Effector memory CD4-positive, alpha-beta T cell (primary cell): ENCODE data around the gene RGS7.

ENCODE experiments used
- DNase-seq, 3 donors: peaks; one replicate each; pipeline ENCODE4 v3.0.0-alpha.2; 2020
- H3K27ac ChIP-seq: 2 replicates; pipeline ENCODE4 v1.7.0; 2013; ENCODE audit warnings: mild to moderate bottlenecking, low read length, moderate library complexity; ENCODE audit not compliant: insufficient read depth, poor library complexity, severe bottlenecking
- H3K27me3 ChIP-seq: replicated peaks from 2 replicates; pipeline ENCODE4 v1.7.0; 2013; ENCODE audit warnings: mild to moderate bottlenecking, low read length; ENCODE audit not compliant: insufficient read depth, control insufficient read depth, poor library complexity, severe bottlenecking
- H3K36me3 ChIP-seq: 2 replicates; pipeline ENCODE4 v1.7.0; 2013; ENCODE audit warnings: mild to moderate bottlenecking, low read length, moderate library complexity; ENCODE audit not compliant: control insufficient read depth, insufficient read depth
- H3K4me1 ChIP-seq: 2 replicates; pipeline ENCODE4 v1.7.0; 2013; ENCODE audit warnings: low read length, mild to moderate bottlenecking; ENCODE audit not compliant: control insufficient read depth, insufficient read depth, poor library complexity, severe bottlenecking
- H3K4me3 ChIP-seq: 2 replicates; pipeline ENCODE4 v1.7.0; 2013; ENCODE audit warnings: low read length, low read depth, mild to moderate bottlenecking; ENCODE audit not compliant: insufficient read depth, poor library complexity, severe bottlenecking
- H3K9me3 ChIP-seq: 2 replicates; pipeline ENCODE4 v1.7.0; 2013; ENCODE audit warnings: mild to moderate bottlenecking, low read length, moderate library complexity; ENCODE audit not compliant: control insufficient read depth

Gene RGS7

DNA sequence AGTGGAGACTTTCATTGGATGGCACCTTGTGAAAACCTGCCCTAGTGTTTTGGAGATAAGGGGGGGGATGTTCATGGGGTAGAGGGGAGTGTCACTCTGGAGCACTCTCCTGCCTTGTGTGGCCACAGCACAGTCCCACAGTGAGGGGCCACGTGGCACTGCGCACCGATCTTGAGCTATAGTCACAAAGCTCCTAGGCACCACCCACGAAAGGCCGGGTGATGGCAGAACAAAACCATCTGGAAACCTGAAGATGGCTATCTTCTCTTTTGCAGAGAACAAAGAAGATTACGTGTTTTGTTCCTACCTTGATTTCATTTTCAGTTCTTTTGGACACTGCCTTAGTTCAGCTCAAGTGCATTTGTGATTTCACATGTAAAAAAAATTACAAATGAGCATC is 220.6 kb downstream of the RGS7 start:
- Histone ChIP-seq H3K9me3 (no peaks in the 10 kb centered on the region), H3K27me3 (no peaks in the 10 kb centered on the region), H3K27ac (no peak overlapping the region), H3K4me3 (no peak overlapping the region), H3K4me1 (no peaks in the 10 kb centered on the region), H3K36me3 (no peaks in the 10 kb centered on the region)
- DNase-seq = no peak

DNA sequence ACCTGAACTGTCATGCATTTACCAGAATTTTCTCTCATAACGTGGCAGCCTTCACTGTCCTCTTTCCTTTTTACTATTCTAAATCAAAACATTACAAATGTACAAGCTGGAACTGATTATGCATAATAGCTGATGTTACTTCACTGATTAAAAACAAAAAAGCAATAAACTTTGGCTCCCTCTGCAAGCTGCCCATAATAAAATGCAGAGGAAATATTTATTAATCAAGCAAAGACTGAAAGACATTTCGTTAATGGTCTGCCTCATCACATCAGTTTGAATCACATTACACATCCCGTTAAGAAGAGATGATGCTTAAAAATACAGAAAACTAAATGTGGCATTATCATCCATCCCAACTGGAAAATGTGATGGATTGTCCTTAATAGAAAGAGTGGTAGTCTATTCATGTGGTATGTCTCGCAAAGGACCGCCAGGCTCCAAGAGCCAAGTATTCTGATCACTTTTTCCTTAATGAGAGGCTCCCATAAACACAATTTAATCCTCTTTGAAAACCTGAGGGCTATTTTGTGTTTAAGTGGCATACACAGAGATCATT is 225.3 kb downstream of the RGS7 start:
- no peak overlapping the region for H3K27ac ChIP-seq
- no peaks in the 10 kb centered on the region for H3K4me1 ChIP-seq
- no peaks in the 10 kb centered on the region for H3K9me3 ChIP-seq
- H3K36me3 ChIP-seq = no peaks in the 10 kb centered on the region
- H3K4me3 ChIP-seq = no peak overlapping the region
- DNase-seq = no peak
- H3K27me3 ChIP-seq = no peaks in the 10 kb centered on the region

- Histone ChIP-seq H3K27me3 (no peaks in the 10 kb centered on the region), H3K27ac (no peak overlapping the region), H3K4me1 (no peaks in the 10 kb centered on the region), H3K4me3 (no peak overlapping the region), H3K36me3 (no peaks in the 10 kb centered on the region), H3K9me3 (no peaks in the 10 kb centered on the region)
- DNase-seq = no peak
These were observed 226.1 kb downstream of the RGS7 start for GRCh38 chr1:241130881-241131280.

DNA sequence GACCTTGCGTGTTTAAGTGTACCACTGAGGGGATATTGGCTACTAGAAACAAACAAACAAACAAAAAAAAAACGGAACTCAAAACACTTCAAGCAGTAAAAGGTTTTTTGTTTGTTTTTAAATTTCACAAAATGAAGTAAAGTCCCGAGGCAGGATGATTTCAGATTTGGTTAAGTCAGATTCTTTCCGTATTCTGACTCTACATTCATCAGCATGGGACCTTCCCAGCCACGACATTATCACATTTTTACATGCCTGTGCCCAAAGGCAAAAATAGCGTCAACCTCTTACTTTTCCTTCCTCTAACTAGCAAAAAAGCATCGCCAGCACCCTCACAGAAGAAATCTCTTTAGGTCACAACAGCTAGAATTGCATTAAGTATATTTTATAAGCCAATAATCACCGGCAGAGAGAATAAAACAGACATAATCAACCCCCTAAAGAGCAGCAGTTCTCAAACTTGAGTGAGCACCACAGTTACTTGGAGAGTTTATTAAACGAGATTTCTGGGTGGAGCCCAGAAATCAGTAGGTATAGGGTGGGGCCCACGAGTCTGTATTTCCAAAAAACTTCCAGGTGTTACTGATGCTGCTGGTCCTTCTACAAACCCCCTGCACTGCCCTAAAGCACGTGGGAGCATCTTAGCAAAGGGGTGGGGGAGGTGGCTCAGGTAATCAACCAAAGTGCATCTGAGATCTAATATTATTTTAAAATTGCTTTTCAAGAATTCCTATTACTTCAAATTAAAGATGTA is 227.6 kb downstream of the RGS7 start:
- H3K4me3 ChIP-seq = no peak overlapping the region
- H3K9me3 ChIP-seq = no peaks in the 10 kb centered on the region
- H3K27me3 ChIP-seq = no peaks in the 10 kb centered on the region
- H3K27ac ChIP-seq = no peak overlapping the region
- no peak for DNase-seq
- H3K36me3 ChIP-seq = no peaks in the 10 kb centered on the region
- H3K4me1 ChIP-seq = no peaks in the 10 kb centered on the region

DNA sequence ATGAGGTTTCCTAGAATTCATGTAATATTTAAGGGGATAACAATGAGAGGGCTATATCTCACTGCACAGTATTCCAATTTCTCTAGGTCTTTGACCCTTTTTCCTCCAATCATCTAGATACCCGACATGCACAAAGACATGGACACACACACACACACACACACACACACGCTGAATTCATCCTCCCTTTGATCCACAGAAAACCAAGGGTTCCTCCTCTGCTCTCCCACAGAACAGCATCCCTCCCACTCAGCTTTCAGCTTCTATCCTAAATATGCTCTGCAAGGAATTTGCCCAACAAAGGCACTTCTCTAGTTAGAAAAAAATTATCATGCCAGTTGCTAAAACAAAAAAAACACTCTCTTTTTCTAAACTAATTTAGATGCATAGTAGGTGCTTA is 231.7 kb downstream of the RGS7 start:
- no peak overlapping the region for H3K27ac ChIP-seq
- DNase-seq = no peak
- H3K9me3 ChIP-seq = no peaks in the 10 kb centered on the region
- H3K27me3 ChIP-seq = no peaks in the 10 kb centered on the region
- no peak overlapping the region for H3K4me3 ChIP-seq
- no peaks in the 10 kb centered on the region for H3K36me3 ChIP-seq
- H3K4me1 ChIP-seq = no peaks in the 10 kb centered on the region

DNA sequence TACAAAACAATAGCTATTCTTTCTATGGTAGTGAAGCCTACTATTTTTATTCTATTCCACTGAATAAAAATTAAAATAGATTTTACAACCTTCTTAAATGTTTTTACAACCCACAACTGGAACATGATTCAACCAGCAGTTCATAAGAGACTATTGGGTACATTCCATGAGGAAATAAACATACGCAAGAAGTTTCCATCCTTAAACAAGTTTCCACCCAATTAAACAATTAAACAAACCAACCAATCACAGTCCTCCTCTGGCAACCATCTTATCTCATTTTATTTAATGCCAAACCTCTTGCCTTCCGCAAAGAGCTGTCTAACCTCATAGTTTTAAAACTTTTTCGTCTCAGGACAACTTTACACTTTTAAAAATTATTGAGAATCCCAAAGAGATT is 239.0 kb downstream of the RGS7 start:
- H3K36me3 ChIP-seq = no peaks in the 10 kb centered on the region
- H3K27ac ChIP-seq = no peak overlapping the region
- H3K9me3 ChIP-seq = no peaks in the 10 kb centered on the region
- H3K27me3 ChIP-seq = no peaks in the 10 kb centered on the region
- DNase-seq = no peak
- no peaks in the 10 kb centered on the region for H3K4me1 ChIP-seq
- no peak overlapping the region for H3K4me3 ChIP-seq

DNA sequence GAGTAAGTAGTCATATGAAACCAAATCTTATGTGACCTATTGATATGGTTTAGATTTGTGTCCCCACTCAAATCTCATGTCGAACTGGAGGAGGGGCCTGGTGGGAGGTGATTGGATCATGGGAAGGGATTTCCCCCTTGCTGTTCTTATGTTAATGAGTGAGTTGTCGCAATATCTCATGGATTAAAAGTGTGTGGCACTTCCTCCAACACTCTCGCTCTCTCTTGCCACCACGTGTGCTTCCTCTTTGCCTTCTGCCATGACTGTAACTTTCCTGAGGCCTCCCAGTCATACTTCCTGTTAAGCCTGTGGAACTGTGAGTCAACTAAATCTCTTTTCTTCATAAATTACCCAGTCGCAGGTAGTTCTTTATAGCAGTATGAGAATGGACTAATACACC is 241.2 kb downstream of the RGS7 start:
- Histone ChIP-seq H3K27ac (no peak overlapping the region), H3K4me3 (no peak overlapping the region), H3K36me3 (no peaks in the 10 kb centered on the region), H3K27me3 (no peaks in the 10 kb centered on the region), H3K9me3 (no peaks in the 10 kb centered on the region), H3K4me1 (no peaks in the 10 kb centered on the region)
- DNase-seq = no peak

GRCh38 chr1:241114699-241115233 is 242.2 kb downstream of the RGS7 start:
- H3K9me3 ChIP-seq = no peaks in the 10 kb centered on the region
- no peaks in the 10 kb centered on the region for H3K27me3 ChIP-seq
- DNase-seq = no peak
- H3K4me3 ChIP-seq = no peak overlapping the region
- no peaks in the 10 kb centered on the region for H3K36me3 ChIP-seq
- H3K27ac ChIP-seq = no peak overlapping the region
- H3K4me1 ChIP-seq = no peaks in the 10 kb centered on the region

DNA sequence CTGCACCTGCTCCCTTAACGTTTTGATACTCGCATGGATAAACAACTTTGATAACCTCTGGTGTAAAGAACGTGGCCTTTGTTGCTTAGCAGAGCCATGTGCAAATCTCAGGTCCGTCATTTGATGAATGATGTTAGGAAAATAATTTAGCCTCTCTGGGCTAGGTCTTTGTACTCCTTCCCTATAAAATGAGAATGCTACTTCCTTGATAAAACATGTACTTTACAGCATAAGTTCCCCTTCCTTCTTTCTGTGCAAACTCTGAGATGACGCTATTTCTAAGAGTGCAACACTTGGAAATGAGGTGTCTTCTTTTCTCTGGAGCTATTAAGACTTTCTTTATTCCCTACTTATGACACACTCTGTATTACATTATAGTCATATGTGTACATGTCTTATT is 243.4 kb downstream of the RGS7 start:
- no peaks in the 10 kb centered on the region for H3K36me3 ChIP-seq
- H3K4me3 ChIP-seq = no peak overlapping the region
- no peak overlapping the region for H3K27ac ChIP-seq
- H3K27me3 ChIP-seq = no peaks in the 10 kb centered on the region
- H3K4me1 ChIP-seq = no peaks in the 10 kb centered on the region
- DNase-seq = no peak
- no peaks in the 10 kb centered on the region for H3K9me3 ChIP-seq

GRCh38 chr1:241109039-241109438 is 248.0 kb downstream of the RGS7 start:
- no peaks in the 10 kb centered on the region for H3K27me3 ChIP-seq
- H3K36me3 ChIP-seq = no peaks in the 10 kb centered on the region
- DNase-seq = no peak
- no peaks in the 10 kb centered on the region for H3K4me1 ChIP-seq
- H3K4me3 ChIP-seq = no peak overlapping the region
- H3K9me3 ChIP-seq = no peaks in the 10 kb centered on the region
- H3K27ac ChIP-seq = no peak overlapping the region
